HL-60/S4 treated with retinoic acid at 250 ng/mL for 4 days and 3 days (cell line): ENCODE results near the gene CELF2.

Experiments
- in situ Hi-C: fragments of 300-500 bp; cut with MboI; formaldehyde crosslinking; loops from 2 replicates; pipeline ENCODE4 v1.7.0; 2022; ENCODE audit warnings: low sequenced_read_pairs

The CELF2 gene

DNA sequence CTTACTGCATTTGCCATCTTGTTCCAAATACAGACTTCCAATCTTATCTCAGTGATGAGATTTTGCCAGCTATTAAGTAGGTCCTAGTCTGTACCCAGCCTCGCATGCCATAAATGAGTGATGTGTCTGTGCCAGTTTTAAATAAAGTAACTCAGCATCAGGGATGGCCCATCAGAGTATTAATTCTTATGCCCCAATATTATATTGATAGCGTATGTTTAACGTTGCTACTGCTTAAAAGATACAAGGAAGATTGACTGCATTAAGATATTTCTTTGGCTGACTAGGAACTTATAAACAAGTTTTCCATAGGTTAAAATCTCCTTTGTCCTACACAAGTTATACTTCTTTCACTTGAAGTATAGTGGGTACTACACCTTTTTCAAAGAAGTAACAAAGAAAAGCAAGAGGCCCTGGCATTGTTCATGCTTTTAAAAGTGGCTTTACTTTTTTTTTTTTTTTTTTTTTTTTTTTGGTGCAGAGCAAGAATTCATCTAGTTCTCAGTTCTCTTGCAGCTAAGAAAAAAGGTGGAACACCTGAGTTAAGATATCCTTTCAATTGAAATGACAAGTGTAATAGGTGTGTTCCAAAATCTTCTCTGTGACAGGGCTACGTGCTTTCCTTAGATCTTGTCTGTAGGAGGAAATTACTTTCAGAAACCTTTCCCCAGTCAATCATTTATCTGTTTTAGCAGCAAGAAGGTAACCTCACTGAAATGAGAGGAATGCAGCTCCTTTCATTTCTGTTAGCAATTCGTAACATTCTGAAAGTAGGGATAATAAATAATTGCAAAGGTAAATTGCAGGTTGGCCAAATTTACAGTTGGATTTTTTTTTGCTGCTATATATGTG, 245.0 kb downstream of the CELF2 start:
- in situ Hi-C loops, result no loop called here

DNA sequence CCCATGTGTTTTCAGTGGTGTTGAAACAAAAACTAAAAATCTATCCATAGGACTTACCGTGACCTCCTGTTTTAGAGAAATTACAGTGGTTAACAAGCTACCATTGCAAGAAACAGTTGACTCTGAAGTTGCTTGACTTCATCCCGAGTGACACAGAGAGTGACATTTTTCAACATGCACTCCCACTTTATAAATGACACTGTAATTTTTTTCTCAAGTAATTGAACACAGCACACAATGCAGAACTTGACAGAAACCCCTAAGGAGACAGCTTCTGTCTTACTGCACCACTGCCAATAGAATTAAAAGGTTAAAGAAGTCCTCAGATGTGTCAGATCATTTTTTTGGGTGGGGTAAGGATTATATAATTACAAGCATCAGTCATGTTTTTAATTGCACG, 246.1 kb downstream of the CELF2 start:
- in situ Hi-C loops, result no loop called here

DNA sequence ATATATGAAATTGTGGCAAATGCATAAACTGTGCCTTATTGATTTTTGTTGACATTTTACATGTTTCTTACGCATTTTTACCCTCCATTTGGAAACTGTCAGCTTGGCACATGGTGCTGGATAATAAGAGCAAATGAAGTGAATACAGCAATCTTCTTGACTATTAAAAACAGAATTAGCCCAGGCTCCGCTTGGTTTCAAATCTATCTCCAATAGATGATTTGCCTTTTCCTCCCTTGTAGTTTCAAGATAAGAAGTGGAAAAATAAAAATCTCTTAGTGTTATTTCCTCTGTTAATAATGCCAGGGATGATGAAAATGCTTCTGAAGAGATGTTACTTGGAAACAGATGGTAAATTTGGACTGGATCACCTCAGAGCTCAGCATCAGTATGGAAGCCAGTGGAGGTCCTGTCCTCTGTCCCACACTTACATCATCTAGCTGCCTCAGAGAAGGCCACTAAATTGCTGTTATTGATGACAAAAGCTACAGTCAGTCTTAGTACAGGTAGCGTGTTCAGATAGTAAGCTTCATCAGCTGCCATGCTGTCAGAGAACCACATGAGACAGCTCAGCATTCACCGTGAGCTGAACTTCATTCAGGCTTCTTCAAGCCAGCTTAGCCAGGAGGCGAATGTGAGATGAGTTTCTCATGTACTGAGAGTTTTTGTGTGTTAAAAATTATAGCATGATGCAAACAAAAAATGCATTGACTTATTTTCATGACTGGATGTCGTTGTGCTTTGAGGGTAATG, 246.8 kb downstream of the CELF2 start:
- in situ Hi-C loops, result no loop called here

GRCh38 chr10:11265484-11265883, 247.8 kb downstream of the CELF2 start:
- in situ Hi-C loops, result no loop called here

- in situ Hi-C loops, result no loop called here
Observed at GRCh38 chr10:11266426-11266825, 248.8 kb downstream of the CELF2 start.

- in situ Hi-C loops, result no loop called here
Observed at GRCh38 chr10:11270135-11270857, 252.6 kb downstream of the CELF2 start.

DNA sequence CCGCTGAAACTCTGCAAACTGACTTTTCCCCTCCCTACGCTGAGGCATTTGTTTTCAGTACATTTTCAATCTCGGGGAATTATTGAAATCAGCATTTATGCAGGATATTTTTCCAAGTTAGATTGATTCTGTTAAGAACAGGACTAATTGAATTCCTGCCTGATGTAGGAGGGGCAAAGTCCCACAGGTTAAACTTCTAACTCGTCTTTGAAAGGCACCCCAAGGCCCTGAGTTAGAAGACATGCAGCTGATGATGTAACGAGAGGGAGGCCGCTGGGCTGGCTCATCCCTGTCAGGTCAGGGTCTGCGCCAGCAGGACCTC, 253.1 kb downstream of the CELF2 start:
- in situ Hi-C loops, result no loop called here

GRCh38 chr10:11272915-11273389, 255.3 kb downstream of the CELF2 start:
- in situ Hi-C loops, result no loop called here

DNA sequence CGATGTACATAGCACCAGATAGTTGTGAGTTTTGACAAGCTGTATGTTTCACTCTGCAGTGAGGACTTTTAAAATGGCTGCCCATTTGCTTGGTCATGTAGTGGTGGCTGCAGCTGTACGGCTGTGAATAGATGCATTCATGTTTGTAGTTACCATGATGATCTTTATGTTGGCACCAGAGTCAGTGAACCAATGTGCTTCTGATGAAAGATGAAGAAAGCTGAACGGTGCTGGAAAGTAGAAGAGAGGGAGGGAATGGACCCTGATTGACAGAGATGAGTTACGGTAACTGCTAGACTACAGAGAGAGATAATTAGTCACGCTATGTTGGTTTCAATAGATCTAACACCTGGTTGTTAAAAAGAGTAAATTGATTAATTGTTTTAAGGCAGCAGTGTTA, 256.8 kb downstream of the CELF2 start:
- in situ Hi-C loops, result no loop called here

DNA sequence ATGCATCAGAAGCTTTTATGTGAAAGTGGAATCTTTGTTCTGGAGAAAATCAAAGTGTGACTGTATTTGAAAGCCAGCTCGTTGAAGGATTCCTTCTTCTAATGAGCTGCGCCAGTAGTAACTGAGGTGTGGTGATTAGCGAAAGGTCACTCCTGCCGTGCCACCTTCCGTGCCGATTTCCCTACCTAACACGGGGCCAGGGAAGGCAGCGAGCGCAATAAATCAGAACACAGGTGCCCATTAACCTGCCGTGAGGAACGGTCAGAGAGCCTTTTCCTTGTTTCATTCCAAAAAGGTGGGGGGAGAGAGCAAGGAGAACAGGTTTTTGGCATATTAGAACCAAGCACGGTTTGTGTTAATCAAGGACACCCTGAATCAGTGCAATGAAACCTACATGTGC, 258.0 kb downstream of the CELF2 start:
- in situ Hi-C loops, result no loop called here

GRCh38 chr10:11276449-11276990, 258.8 kb downstream of the CELF2 start:
- in situ Hi-C loops, result no loop called here

GRCh38 chr10:11279314-11279713, 261.6 kb downstream of the CELF2 start:
- in situ Hi-C loops, result no loop called here

- in situ Hi-C loops, result no loop called here
Observed at GRCh38 chr10:11280187-11280932, 262.7 kb downstream of the CELF2 start.

GRCh38 chr10:11282156-11282555, 264.5 kb downstream of the CELF2 start:
- in situ Hi-C loops, result no loop called here

- in situ Hi-C loops, result no loop called here
Observed at GRCh38 chr10:11282661-11283060, 265.0 kb downstream of the CELF2 start.

DNA sequence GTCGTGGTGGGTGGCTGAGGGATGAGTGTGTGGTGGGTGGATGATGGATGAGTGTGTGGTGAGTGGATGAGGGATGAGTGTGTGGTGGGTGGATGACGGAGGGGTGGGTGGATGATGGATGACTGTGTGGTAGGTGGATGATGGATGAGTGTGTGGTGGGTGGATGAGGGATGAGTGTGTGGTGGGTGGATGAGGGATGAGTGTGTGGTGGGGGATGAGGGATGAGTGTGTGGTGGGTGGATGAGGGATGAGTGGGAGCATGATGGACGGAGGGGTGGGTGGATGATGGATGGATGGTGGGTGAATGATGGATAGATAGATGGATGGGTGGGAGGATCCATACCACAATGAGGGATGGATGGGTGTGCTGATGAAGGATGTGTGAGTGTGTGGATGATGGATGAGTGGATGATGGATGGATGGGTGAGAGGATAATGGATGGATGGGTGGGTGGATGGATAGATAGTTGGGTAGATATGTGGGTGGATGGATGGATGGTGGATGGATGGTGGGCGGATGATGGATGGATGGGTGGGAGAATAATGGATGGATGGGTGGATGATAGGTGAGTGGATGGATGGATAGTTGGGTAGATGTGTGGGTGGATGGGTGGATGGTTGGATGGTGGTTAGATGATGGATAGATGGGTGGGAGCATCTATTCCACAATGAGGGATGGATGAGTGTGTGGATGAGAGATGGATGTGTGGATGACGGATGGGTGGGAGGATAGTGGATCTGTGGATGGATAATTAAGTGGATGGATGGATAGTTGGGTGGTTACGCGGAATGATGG, 266.8 kb downstream of the CELF2 start:
- in situ Hi-C loops, result no loop called here

GRCh38 chr10:11285171-11285570, 267.5 kb downstream of the CELF2 start:
- in situ Hi-C loops, result no loop called here

DNA sequence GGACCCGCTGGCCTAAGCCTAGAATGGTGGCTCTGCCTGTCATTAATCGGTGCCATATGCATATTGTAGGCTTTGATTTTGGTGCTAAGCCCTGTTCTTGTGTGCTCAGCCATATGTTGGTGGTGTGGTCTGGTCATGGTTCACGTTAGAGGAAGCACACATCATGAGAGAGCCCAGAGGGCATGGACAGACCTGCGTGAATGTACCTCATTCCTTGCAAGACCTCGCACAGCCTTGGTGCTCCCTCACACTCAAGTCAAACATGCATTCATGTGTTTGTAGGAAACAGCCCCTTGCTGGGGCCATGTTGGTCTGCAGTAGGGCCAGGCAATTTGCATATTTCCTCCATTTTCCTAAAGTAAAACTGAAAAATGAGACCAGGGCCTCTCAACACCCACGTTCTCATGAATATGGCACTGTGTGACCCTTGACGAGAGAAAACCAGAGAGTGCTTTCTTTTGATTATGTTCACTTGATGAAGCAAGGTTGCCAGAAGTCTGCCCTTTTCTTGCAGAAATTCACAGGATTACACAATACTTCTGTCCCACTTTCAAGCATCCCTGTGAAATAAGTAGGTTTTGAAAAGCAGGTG, 268.7 kb downstream of the CELF2 start:
- in situ Hi-C loops, result no loop called here

DNA sequence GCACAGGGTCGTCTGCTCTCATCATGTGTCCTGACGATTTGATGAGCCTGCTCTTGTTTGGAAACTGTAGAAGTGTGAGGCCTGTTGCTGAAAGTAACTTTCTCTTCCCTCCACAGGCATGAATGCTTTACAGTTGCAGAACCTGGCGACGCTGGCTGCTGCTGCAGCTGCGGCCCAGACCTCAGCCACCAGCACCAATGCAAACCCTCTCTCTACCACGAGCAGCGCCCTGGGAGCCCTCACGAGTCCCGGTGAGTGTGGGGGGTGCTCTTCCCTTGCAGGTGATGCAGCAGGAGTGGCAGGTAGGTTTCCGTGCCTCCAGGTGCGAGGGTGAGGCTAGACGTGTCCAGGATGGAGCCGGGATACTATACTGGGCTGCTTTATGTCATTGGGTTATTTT, 270.6 kb downstream of the CELF2 start:
- in situ Hi-C loops, result no loop called here
